LNCAP (cell line): ENCODE data around the gene SLC17A4.

ENCODE experiments used
- CTCF ChIP-seq: fragments of 450-650 bp; IDR thresholded peaks from 2 replicates; pipeline ENCODE4 v1.5.1; 2017; ENCODE audit warnings: mild to moderate bottlenecking

SLC17A4 gene

DNA sequence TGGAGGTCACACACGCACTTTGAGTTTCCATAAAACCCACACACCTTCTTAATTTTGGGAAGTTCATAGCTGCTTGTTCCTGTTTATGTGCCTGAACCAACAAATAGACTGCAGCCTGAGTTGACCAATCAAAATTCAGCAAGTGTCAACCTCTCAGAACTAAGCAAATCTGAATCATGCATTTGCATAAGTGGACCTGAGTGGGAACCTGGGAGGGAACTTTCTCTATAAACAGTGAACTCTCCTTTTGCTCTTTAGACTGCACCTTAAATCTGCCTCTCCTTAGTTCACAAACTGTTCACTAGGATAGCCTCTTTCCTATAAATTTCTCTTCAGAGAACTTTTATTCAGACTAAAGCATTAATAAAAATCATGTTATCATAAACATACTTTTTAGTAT lies 39.4 kb downstream of the SLC17A4 start:
- no peak for TF ChIP-seq CTCF

GRCh38 chr6:25794784-25795183 lies 40.2 kb downstream of the SLC17A4 start:
- TF ChIP-seq CTCF: no peak

DNA sequence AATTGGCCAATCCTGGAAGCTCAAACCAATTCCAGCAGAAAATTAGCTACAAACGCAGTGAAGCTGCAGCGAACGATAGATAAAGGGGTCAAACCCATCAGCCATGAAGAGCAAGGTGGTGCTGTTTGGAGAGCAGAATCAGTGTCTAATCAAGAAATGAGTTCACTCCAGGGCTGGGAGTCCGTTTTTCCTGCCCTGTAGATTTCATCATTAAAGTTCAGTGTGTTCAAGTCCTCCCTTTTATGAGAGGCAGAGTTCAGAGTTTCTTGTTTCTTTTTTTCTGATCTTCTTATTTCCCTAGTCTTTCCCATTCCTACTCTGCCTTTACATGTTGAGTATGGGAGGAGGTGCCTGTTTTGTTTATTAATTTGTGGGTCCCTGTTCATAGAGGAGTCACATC lies 46.9 kb downstream of the SLC17A4 start:
- TF ChIP-seq CTCF: no peak

DNA sequence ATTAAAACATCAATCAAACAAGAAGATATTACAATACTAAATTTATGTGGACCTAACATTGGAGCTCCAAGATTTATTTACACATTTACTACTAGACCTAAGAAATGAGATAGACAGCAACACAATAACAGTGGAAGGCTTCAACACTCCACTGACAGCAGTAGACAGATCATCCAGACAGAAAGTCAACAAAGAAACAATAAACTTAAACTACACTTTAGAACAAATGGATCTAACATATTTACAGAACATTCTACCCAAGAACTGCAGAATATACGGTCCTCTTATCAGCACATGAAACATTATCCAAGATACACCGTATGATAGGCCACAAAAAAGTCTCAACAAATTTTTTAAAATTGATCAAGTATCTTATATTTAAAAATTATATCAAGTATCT lies 50.3 kb downstream of the SLC17A4 start:
- TF ChIP-seq CTCF: no peak

GRCh38 chr6:25815194-25815593 lies 60.7 kb downstream of the SLC17A4 start:
- TF ChIP-seq CTCF: no peak

- no peak for TF ChIP-seq CTCF
Measured at GRCh38 chr6:25816252-25816651, 61.7 kb downstream of the SLC17A4 start.

GRCh38 chr6:25821341-25821740 lies 66.8 kb downstream of the SLC17A4 start:
- no peak for TF ChIP-seq CTCF

GRCh38 chr6:25829375-25829774 lies 74.8 kb downstream of the SLC17A4 start:
- TF ChIP-seq CTCF: no peak
